GM21515 (cell line): ENCODE measurements around the gene TMEM80.

ENCODE experiments used
- ATAC-seq: cut with Tn5 transposase; IDR thresholded peaks from one replicate; pipeline ENCODE4 v1.9.1; 2021; ENCODE audit not compliant: unreplicated experiment

Gene TMEM80

DNA sequence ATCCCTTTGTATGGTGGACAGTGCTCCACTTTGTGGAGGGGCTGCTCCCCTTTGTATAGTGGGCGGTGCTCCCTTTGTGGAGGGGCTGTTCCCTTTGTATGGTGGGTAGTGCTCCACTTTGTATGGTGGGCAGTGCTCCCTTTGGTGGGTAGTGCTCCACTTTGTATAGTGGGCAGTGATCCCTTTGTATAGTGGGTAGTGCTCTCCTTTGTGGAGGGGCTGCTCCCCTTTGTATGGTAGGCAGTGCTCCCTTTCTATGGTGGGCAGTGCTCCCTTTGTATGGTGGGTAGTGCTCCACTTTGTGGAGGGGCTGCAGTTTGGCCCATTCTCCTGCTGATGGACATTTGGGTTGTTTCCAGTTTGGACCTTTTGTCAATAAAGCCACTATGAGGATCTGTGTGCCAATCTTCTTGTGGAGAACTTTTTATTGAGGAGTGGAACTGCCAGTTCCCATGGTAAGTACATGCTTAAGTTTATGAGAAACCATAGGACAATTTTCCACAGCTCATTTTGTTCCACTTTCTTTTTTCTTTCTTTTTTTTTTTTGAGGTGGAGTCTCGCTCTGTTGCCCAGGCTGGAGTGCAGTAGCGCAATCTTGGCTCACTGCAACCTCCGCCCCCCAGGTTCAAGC lies 47.1 kb downstream of the TMEM80 start:
- ATAC-seq = no peak

DNA sequence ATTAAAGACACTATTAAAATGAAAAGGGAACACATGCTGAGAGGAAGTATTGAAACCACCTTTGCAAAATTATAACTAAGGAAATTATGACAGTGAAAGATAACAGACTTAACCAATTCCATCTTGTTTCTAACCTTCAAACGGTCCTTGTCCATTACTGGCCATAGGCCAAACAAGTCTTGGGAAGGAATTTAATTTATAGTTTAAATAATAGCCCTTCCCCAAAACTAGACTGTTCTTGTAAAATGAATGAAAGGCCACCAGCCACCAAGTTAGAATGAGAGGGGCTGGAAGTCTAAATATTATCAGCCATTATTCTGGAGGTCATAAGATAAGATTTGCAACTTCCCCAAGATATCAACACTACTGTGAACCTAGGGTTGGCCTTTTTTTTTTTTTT lies 49.8 kb downstream of the TMEM80 start:
- no peak for ATAC-seq

DNA sequence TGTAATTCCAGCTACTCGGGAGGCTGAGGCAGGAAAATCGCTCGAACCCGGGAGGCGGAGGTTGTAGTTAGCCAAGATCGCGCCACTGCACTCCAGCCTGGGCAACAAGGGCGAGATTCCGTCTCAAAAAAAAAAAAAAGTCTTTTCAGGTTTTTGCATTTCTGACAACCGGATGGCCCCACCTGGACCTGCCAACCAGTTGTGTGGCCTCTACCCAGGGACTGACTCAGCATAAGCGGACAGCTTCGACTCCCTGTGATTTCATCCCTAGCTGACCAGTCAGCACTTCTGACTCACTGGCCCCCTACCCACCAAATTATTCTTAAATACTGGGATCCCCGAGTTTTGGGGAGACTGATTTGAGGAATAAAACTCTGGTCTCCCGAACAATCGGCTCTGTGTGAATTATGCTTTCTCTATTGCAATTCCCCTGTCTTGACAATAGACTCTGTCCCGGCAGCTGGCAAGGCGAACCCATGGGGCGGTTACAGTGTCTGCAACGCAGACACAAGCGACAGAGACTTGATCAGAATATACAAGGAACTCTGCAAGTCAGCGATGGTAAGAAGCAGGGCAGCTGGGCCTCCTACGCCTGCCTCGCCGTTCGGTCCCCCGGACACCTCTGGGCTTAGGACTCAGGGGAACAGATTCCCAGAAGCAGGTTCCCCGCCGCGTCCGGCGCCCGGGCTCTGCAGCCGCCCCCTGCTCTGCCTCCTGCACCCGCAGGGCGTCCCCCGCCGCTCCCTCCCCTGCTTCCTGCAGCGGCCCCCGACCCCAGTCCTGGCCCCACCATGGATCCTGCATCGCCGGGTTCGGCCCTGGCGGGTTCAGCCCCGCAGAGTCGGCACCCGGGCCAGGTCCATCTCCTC lies 50.9 kb downstream of the TMEM80 start:
- no peak for ATAC-seq

DNA sequence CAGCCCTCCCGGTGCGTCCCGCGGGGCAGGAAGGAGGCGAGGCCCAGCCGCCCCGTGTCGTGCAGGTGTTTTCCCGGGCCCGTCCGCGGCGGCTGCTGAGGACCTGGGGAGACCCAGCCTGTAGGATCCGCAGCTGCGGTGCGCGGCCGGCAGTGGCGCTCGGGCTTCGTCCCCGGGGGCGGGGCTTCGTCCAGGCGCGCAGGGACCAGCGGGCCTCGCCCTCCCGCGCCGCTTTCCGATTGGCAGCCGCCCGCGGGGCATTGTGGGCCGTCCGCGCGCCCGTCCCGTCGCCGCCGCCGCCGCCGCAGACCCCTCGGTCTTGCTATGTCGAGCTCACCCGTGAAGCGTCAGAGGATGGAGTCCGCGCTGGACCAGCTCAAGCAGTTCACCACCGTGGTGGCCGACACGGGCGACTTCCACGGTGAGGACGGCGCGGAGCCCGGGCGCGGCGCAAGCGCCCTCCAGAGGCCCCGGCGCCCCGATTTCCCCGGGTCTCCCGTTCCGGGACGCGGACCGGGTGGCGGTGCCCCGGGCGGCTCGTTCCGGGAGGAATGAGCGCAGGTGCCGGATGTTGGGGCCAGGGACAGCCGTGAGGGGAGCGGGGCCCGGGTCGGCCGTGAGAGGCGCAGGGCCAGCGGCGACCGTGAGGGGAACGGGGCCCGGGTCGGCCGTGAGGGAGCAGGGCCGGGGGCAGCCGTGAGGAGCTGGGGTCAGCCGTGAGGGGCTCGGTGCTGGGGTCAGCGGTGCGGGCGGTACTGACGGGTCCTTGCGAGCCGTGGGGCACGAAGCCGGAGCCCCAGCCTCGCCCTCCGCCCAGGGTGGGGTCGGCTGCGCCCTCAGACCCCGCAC lies 51.8 kb downstream of the TMEM80 start, which contains the start of gene TALDO1:
Gene TALDO1 (plus strand): TSS at position 307 of the 849 bp plus-strand sequence. CDS start 18 bp downstream, at position 325.
- ATAC-seq = peak; percentile 91

DNA sequence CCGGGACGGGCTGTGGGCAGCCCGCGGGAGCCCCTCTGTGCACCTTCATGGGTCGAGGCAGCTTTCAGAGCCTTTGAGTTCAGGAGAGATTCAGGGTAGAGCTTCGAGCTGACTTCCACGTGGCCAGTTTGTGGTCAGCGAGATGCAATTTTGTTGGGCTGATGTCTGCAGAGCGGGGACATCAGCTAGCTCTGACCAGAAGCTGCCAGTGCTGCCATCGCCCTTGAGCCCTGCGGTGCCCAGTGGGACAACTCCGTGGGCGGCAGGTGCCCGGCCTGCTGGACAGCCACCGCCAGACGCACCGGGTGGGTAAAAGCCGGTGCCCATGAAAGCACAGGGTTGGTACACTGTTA lies 52.4 kb downstream of the TMEM80 start:
- ATAC-seq = peak; percentile 6

DNA sequence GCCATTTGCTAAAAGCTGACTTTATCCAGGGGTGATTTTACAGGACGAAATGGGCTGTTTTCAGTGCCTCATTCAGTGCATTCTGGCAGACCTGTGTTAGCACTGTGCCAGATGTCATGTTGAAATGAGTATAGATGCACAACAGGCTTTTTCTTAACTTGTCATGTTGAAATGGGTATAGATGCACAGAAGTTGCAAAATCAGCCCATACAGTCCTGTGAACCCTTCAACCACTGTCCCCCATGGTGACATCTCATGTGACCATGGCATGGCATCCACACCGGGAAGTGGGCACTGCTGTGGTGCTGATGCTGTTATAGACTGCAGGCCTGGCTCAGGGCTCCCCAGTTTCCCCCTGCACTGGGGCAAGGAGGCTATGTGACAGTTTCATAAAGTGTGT lies 54.1 kb downstream of the TMEM80 start:
- ATAC-seq = no peak
